SK-N-SH treated with all-trans-retinoic acid at 6 μM for 48 hours (cell line): ENCODE data around the gene COL25A1.

Experiments
- ATAC-seq: fragments of 200-7000 bp; cut with Tn5 transposase; 3 replicates; pipeline ENCODE4 v1.9.1; 2020; ENCODE audit warnings: mild to moderate bottlenecking, moderate library complexity
- ARNTL ChIP-seq: fragments of 450-650 bp; formaldehyde crosslinking; IDR thresholded peaks from 2 replicates; pipeline ENCODE4 v1.5.0; 2020; ENCODE audit warnings: low read depth, mild to moderate bottlenecking, moderate library complexity, borderline replicate concordance
- BACH2 ChIP-seq: fragments of 250-450 bp; sonication (Bioruptor Pico); IDR thresholded peaks from 2 replicates; pipeline ENCODE4 v1.9.0; 2021; ENCODE audit warnings: mild to moderate bottlenecking, borderline replicate concordance
- CREB5 ChIP-seq: fragments of 250-450 bp; sonication (Bioruptor Pico); IDR thresholded peaks from 2 replicates; pipeline ENCODE4 v1.5.1; 2020; ENCODE audit warnings: low read depth, mild to moderate bottlenecking, moderate library complexity
- CSDC2 ChIP-seq: fragments of 250-450 bp; sonication (Bioruptor Pico); IDR thresholded peaks from 2 replicates; pipeline ENCODE4 v1.5.0; 2020; ENCODE audit warnings: mild to moderate bottlenecking, moderate library complexity
- CSRNP3 ChIP-seq: fragments of 250-450 bp; sonication (Bioruptor Pico); IDR thresholded peaks from 2 replicates; pipeline ENCODE4 v1.5.1; 2021; ENCODE audit warnings: mild to moderate bottlenecking, moderate library complexity
- ESRRG ChIP-seq: fragments of 250-450 bp; sonication (Bioruptor Pico); IDR thresholded peaks from 2 replicates; pipeline ENCODE4 v1.6.1; 2021; ENCODE audit warnings: mild to moderate bottlenecking
- ISL1 ChIP-seq: fragments of 250-450 bp; sonication (Bioruptor Pico); IDR thresholded peaks from 2 replicates; pipeline ENCODE4 v2.1.2; 2022; ENCODE audit warnings: mild to moderate bottlenecking, moderate library complexity
- OSR1 ChIP-seq: fragments of 250-450 bp; sonication (Bioruptor Pico); IDR thresholded peaks from 2 replicates; pipeline ENCODE4 v1.8.0; 2022; ENCODE audit warnings: moderate library complexity, mild to moderate bottlenecking, inconsistent platforms
- RARB ChIP-seq: fragments of 250-450 bp; sonication (Bioruptor Pico); IDR thresholded peaks from 2 replicates; pipeline ENCODE4 v1.8.0; 2021; ENCODE audit warnings: mild to moderate bottlenecking, moderate library complexity
- TCF4 ChIP-seq: fragments of 250-450 bp; sonication (Bioruptor Pico); IDR thresholded peaks from 2 replicates; pipeline ENCODE4 v1.8.0; 2021; ENCODE audit warnings: mild to moderate bottlenecking, moderate library complexity, borderline replicate concordance
- TOX ChIP-seq: fragments of 250-450 bp; sonication (Bioruptor Pico); IDR thresholded peaks from 2 replicates; pipeline ENCODE4 v1.8.0; 2021; ENCODE audit warnings: mild to moderate bottlenecking, moderate library complexity, borderline replicate concordance
- TSHZ2 ChIP-seq: fragments of 250-450 bp; sonication (Bioruptor Pico); IDR thresholded peaks from 2 replicates; pipeline ENCODE4 v1.5.0; 2020; ENCODE audit warnings: mild to moderate bottlenecking, moderate library complexity
- ZC3H10 ChIP-seq: fragments of 250-450 bp; sonication (Bioruptor Pico); IDR thresholded peaks from 2 replicates; pipeline ENCODE4 v1.5.1; 2021; ENCODE audit warnings: mild to moderate bottlenecking, moderate library complexity
- ZFP30 ChIP-seq: fragments of 450-650 bp; formaldehyde crosslinking; IDR thresholded peaks from 2 replicates; pipeline ENCODE4 v1.5.0; 2022; ENCODE audit warnings: mild to moderate bottlenecking, moderate library complexity
- ZNF70 ChIP-seq: fragments of 450-650 bp; formaldehyde crosslinking; IDR thresholded peaks from 2 replicates; pipeline ENCODE4 v1.5.0; 2020; ENCODE audit warnings: mild to moderate bottlenecking, moderate library complexity
- ZNF8 ChIP-seq: fragments of 450-650 bp; formaldehyde crosslinking; IDR thresholded peaks from 2 replicates; pipeline ENCODE4 v1.5.0; 2020; ENCODE audit warnings: mild to moderate bottlenecking, moderate library complexity
- TF ChIP-seq, protein P1 (sequence below): fragments of 250-450 bp; sonication (Bioruptor Pico); IDR thresholded peaks from 2 replicates; pipeline ENCODE4 v1.8.0; 2020; ENCODE audit warnings: mild to moderate bottlenecking, moderate library complexity, borderline replicate concordance

Gene COL25A1

GRCh38 chr4:108930186-108930585 is 372.3 kb downstream of the COL25A1 start:
- TF ChIP-seq ISL1 (CRISPR knock-in tag) (no peak), CSRNP3 (no peak), BACH2 (CRISPR knock-in tag) (no peak)
- TF ChIP-seq, protein P1, sequence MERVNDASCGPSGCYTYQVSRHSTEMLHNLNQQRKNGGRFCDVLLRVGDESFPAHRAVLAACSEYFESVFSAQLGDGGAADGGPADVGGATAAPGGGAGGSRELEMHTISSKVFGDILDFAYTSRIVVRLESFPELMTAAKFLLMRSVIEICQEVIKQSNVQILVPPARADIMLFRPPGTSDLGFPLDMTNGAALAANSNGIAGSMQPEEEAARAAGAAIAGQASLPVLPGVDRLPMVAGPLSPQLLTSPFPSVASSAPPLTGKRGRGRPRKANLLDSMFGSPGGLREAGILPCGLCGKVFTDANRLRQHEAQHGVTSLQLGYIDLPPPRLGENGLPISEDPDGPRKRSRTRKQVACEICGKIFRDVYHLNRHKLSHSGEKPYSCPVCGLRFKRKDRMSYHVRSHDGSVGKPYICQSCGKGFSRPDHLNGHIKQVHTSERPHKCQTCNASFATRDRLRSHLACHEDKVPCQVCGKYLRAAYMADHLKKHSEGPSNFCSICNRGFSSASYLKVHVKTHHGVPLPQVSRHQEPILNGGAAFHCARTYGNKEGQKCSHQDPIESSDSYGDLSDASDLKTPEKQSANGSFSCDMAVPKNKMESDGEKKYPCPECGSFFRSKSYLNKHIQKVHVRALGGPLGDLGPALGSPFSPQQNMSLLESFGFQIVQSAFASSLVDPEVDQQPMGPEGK (CRISPR knock-in tag), result no peak
- TF ChIP-seq, all 23 proteins: peak for 0
- ATAC-seq, result no peak

DNA sequence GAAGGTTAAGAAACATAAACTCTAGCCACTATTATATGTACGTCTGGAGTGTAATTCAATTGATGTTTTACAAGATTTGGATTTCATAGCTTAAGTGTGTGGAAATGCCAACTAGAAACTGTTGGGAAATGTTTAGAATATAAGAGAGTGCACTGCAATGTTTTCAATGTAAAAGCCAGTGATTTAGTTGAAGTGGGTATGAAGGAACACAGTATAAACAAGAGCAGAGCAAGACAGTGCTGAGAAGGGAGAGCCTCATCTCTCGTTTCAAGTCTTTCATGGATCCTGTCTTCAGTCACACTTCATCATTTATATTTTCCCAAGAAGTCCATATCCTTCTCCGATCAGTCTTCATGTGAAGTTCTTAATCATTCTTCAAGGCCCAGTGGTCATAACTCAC is 375.7 kb downstream of the COL25A1 start:
- ATAC-seq, result no peak
- TF ChIP-seq OSR1 (CRISPR knock-in tag) (no peak), CSRNP3 (no peak), ARNTL (CRISPR knock-in tag) (no peak), CSDC2 (CRISPR knock-in tag) (no peak), TSHZ2 (CRISPR knock-in tag) (no peak), ZNF70 (no peak), BACH2 (CRISPR knock-in tag) (no peak)

GRCh38 chr4:108926061-108926460 is 376.4 kb downstream of the COL25A1 start:
- ATAC-seq, result no peak
- TF ChIP-seq TOX (CRISPR knock-in tag) (no peak), TCF4 (CRISPR knock-in tag) (no peak), RARB (CRISPR knock-in tag) (no peak), CREB5 (CRISPR knock-in tag) (no peak), ZFP30 (CRISPR knock-in tag) (no peak)
- TF ChIP-seq, protein P1 (CRISPR knock-in tag), result no peak

DNA sequence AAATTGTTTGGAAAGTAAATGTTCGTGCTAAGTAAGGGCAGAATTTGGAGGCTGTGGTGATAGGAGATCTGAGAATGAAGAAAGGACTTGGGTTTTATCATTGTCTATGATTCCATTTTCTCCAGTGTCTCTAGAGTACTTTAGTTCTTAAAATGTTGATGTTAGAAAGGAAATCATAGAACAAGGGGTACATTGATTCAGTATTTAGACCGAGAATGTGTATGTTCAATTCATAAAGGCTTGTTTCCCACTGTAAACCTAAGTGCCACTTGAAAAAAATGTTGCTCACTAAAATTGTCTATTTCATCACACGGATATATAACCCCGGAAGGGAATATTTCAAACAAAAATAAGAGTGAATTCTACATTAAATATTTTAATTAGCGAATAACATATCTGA is 380.3 kb downstream of the COL25A1 start:
- no peak for ATAC-seq
- TF ChIP-seq ZNF8 (CRISPR knock-in tag) (no peak), ESRRG (no peak), CSRNP3 (no peak), TCF4 (CRISPR knock-in tag) (no peak), TSHZ2 (CRISPR knock-in tag) (no peak), ZNF70 (no peak), CSDC2 (CRISPR knock-in tag) (no peak), ZC3H10 (no peak), ISL1 (CRISPR knock-in tag) (no peak), TOX (CRISPR knock-in tag) (no peak)
- TF ChIP-seq, protein P1 (CRISPR knock-in tag), result no peak
